ENCODE results near the gene ABHD4.

ABHD4 gene, protein sequence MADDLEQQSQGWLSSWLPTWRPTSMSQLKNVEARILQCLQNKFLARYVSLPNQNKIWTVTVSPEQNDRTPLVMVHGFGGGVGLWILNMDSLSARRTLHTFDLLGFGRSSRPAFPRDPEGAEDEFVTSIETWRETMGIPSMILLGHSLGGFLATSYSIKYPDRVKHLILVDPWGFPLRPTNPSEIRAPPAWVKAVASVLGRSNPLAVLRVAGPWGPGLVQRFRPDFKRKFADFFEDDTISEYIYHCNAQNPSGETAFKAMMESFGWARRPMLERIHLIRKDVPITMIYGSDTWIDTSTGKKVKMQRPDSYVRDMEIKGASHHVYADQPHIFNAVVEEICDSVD

DNA sequence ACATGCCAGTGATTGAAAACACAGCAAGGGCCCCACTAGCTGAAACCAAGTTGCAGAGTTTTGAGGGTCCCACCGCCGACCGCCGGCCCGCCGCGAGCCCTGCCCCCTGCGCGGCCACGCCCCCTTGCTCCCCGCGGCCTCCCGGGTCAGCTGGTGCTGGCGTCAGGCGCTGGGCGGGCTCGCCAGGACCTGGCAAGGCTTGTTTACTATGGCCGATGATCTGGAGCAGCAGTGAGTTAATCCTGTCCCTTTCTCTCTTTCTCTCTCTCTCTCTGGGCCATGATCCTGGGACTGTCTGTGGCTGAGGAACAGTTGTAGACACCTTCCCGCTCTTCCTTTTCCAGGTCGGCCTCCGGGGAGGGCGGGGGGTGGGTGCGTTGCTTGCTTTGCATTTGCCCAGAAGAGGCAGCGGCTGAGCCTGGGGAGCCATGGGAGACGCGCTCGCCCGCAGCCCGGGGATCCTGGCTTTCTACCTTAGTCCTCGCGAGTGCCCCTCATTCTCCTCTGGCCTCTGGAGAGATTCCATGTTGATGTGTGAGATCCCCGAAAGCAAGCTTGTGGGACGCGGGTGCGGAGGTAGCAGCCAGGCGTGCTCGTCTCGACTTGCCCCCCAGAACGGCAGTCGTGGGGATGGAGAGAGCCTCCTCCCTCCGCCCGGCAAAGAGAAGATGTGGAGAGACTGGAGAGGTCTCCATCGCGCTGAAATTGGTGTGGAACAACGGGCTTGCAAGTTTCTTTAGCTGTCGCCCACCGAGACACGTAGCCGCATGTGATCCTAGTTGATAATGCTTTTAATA, at the start of gene ABHD4:
ABHD4 (plus strand) TSS at position 202 of the 797 bp plus-strand sequence; CDS start at position 209, 7 bp downstream.
- peak; percentile 69 for DNase-seq

- DNase-seq, result no peak
These were observed 48.7 kb upstream of the ABHD4 start for GRCh38 chr14:22549324-22549962.

- DNase-seq, result peak; percentile 80
These were observed 48.0 kb upstream of the ABHD4 start for GRCh38 chr14:22549981-22550673.

DNA sequence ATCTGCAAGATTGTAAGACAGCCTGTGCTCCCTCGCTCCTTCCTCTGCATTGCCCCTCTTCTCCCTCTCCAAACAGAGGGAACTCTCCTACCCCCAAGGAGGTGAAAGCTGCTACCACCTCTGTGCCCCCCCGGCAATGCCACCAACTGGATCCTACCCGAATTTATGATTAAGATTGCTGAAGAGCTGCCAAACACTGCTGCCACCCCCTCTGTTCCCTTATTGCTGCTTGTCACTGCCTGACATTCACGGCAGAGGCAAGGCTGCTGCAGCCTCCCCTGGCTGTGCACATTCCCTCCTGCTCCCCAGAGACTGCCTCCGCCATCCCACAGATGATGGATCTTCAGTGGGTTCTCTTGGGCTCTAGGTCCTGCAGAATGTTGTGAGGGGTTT, 46.5 kb upstream of the ABHD4 start:
- peak; percentile 52 for DNase-seq

DNA sequence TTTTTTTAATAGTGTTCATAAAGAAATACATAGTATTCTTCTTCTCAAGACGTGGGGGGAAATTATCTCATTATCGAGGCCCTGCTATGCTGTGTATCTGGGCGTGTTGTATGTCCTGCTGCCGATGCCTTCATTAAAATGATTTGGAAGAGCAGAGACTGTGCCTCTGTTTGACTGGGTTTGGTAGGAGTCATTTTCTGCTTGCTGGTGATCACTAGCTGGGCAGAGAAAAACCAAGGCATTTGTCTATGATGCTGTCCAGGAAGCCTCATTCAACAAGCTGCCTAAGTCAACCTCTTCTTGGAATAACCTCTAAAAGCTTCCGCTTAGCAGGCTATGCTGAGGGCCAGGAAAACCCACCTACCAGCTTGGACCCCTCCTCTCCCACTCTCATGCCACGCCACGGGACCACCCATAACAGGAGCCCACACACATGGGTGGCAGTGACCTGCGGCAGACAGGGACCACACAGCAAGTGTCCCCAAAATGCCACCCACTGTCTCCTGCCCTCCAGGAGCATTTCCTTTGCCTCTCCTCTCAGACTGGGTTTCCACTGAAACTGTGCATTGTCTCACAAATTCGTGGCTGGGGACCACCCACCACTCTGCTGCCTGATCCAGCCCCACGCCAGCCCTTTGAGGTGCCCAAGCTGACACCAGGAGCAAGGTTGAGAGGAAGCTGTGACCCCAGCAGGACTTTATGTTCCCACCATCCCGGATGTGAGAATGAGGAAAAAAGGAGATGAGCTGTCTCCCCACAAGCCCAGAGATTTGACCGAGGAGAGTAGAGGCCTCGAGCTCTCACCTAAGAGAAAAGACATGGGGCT, 45.9 kb upstream of the ABHD4 start:
- peak; percentile 20 for DNase-seq

GRCh38 chr14:22552827-22553076, 45.3 kb upstream of the ABHD4 start:
- DNase-seq, result no peak

DNA sequence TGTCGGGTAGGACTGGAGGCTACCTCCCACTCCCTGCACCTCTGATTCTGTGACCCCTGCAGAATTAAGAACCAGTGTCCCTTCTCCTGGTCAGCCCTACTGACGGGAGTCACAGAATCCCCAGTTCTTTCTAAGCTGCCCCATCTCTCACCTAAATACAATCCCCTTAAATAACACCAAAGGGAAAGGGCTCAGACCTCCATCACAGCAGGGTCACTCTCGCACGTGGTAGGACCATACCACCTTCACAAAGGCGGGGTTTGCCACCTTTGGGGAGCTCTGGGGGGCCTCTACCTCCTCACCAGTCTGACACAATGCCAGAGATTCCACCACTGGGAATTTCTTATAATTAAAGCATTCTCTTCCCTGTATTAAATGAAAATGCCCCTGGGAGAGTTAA, 44.7 kb upstream of the ABHD4 start:
- DNase-seq, result no peak

- DNase-seq, result peak; percentile 47
These were observed 44.1 kb upstream of the ABHD4 start for GRCh38 chr14:22553861-22554497.

- DNase-seq, result peak; percentile 55
These were observed 43.4 kb upstream of the ABHD4 start for GRCh38 chr14:22554498-22555383.

DNA sequence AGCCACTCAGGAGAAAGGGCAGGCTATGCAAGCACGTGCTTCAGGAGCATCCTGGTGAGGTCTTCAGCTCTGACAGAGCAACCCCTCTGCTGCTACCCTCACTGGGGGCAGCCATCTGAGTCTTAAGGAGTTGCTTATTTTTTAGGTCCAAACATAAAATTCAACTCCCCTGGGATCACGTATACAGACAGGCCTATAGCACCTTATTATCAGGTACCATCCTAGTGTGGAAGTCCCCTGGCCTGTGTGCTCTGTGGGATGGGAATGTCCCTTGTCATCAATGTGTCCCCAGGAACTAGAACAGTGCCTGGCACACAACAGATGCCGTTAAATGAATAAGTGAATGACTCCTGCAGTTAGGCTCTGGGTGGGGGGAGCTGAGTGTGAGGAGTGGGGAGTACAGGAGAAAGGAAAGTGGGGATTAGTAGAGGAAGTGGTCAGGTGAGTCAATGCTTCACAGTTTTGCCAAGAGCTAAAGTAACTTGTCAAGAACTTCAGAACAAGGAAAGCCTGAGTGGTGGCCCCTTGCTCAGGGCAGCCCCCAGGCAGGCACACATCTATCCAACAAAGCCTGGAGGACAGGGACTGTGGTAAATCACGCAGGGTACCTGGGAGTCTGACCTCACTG, 42.6 kb upstream of the ABHD4 start:
- peak; percentile 65 for DNase-seq

GRCh38 chr14:22556021-22556989, 41.8 kb upstream of the ABHD4 start:
- peak; percentile 97 for DNase-seq

DNA sequence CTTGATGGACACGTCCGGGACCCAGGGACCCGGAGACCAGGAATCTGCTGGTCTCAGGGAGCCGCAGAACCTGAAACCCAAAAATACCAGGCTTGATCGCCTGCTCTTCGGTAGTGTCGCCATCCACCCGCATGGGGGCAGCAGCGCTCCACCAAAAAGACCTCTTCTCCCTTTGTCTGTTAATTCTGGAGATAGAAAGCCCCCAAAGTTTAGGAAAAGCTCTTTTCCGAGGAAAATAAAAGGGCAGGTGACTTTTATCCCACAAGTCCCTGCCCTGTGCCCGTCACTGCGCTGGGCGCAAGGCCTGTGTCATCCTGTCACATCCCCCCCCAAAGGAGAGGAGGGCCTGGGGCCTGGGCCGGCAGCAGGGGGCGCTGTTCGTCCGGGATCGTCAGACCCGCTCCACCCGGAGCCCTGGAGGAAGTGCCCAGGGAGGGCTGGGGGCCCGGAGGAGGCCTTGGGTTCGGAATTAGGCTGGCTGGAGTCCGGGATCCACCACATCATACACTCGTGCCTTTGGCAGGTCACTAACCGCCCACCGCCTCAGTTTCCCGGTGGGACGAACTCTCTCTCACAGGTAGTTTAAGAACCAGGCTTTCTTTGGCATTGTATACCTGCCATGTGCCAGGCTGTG, 41.0 kb upstream of the ABHD4 start:
- DNase-seq, result peak; percentile 96

- DNase-seq, result no peak
These were observed 40.3 kb upstream of the ABHD4 start for GRCh38 chr14:22557846-22558220.

GRCh38 chr14:22558221-22558913, 39.7 kb upstream of the ABHD4 start:
- peak; percentile 71 for DNase-seq

DNA sequence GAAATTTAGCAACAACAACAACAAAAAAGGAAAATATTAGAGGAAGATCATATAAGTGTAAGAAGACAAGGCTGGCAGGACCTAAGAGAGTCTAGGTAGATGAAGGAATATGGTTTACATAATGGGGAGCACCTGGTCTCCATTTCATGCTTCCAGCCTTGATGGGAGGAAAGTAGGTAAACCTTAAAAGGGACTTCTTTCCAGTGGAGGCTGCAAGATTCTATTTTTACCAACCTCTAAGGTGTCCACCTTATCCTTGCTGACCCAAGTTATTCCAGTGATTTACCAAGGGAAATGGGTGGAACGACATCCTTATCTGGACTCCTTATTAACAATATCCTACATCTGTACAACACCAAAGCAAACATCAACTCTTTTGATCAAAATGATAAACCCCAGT, 39.1 kb upstream of the ABHD4 start:
- no peak for DNase-seq

DNA sequence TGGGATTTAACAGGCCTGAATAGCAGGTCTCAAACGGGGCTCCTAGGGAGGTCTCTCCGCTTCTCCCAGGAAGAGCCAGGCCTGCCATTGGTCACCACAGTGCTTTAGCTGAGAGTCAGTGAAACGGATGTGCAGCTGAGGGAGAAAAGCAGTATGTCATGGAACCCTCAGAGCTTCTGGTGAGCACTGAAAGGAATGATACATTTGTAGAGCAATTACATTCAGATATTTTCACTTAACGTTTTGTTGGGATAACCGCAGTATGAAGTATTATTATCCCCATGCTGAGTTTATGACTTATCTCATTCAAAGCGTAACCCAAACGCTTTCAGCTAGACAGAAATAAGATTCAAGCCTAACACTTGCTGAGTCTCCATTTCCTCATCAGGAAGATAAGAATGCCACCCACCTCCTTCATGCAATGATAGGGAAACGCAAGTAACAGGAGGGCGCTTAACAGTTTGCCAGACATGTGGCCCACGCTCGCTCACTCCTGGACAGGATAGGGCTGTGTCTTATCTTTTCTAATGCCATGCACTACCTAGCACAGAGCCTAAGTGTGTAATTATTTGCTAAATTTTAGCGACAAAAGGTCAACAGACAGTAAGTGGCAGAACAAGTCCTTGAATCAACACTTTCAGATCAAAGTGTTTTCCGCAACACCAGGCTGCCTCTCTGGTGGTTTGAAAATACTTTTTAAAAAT, 37.3 kb upstream of the ABHD4 start:
- peak; percentile 48 for DNase-seq

- DNase-seq, result no peak
These were observed 36.8 kb upstream of the ABHD4 start for GRCh38 chr14:22561366-22561660.
